Neural progenitor cell (in vitro differentiated cells): ENCODE measurements around the gene GLT6D1.

Experiments
- EZH2 ChIP-seq: fragments of 200-600 bp; sonication (generic); IDR thresholded peaks from 2 replicates; pipeline ENCODE4 v1.6.1; 2017; ENCODE audit warnings: antibody characterized with exemption, mild to moderate bottlenecking, moderate library complexity
- EZH2phosphoT487 ChIP-seq: fragments of 200-600 bp; sonication (generic); IDR thresholded peaks from 2 replicates; pipeline ENCODE4 v1.6.1; 2017; ENCODE audit warnings: antibody characterized with exemption
- TF ChIP-seq, protein P1 (sequence below): fragments of 200-600 bp; sonication (generic); IDR thresholded peaks from 2 replicates; pipeline ENCODE4 v1.5.1; 2017; ENCODE audit warnings: antibody characterized with exemption, mild to moderate bottlenecking

DNA sequence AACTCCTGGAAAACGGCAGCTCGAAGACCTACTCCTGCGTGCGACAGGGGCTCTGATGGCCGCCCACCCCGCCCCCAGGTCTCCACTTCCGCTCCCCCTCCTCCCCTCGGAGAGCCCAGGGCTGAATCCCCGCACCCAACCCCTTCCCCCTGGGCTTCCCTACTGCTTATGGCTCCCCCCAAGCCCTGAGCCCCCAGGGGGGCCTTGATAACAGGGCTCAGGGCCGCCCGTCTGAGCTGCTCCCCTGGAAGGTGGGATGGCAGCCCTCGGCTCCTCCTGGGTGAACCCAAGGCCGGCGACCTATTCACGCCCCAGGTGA is 30.4 kb downstream of the GLT6D1 start:
- TF ChIP-seq, protein P1, sequence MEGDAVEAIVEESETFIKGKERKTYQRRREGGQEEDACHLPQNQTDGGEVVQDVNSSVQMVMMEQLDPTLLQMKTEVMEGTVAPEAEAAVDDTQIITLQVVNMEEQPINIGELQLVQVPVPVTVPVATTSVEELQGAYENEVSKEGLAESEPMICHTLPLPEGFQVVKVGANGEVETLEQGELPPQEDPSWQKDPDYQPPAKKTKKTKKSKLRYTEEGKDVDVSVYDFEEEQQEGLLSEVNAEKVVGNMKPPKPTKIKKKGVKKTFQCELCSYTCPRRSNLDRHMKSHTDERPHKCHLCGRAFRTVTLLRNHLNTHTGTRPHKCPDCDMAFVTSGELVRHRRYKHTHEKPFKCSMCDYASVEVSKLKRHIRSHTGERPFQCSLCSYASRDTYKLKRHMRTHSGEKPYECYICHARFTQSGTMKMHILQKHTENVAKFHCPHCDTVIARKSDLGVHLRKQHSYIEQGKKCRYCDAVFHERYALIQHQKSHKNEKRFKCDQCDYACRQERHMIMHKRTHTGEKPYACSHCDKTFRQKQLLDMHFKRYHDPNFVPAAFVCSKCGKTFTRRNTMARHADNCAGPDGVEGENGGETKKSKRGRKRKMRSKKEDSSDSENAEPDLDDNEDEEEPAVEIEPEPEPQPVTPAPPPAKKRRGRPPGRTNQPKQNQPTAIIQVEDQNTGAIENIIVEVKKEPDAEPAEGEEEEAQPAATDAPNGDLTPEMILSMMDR = no peak
- TF ChIP-seq EZH2 (no peak), EZH2phosphoT487 (no peak)
